Endometrium (tissue), 2 donors: Measurements from ENCODE around the gene NSA2.

ENCODE experiments used
- FAIRE-seq: peaks from 2 replicates; lab custom pipeline; 2012; peaks lifted over from hg19 to GRCh38; lab: Jason Lieb, UNC
- donor health status: control.
- donor health status: control.

NSA2 gene

GRCh38 chr5:74816875-74817274 lies 49.8 kb downstream of the NSA2 start:
- no peak for FAIRE-seq

GRCh38 chr5:74822288-74822687 lies 55.2 kb downstream of the NSA2 start:
- no peak for FAIRE-seq

- FAIRE-seq: no peak
Measured at GRCh38 chr5:74829413-74829812, 62.4 kb downstream of the NSA2 start.
